Ishikawa (cell line): ENCODE results near the gene CAMTA2.

Source experiments
- CEBPB ChIP-seq: IDR thresholded peaks from 2 replicates; pipeline ENCODE4 v1.6.1; 2012
- CREB1 ChIP-seq: IDR thresholded peaks from 2 replicates; pipeline ENCODE4 v1.6.1; 2012; ENCODE audit warnings: low read depth
- EGR1 ChIP-seq: IDR thresholded peaks from 2 replicates; pipeline ENCODE4 v1.6.1; 2012
- EP300 ChIP-seq: IDR thresholded peaks from 2 replicates; pipeline ENCODE4 v1.6.1; 2012; ENCODE audit warnings: borderline replicate concordance
- FOXM1 ChIP-seq: IDR thresholded peaks from 2 replicates; pipeline ENCODE4 v1.6.1; 2012; ENCODE audit warnings: low read depth, borderline replicate concordance
- NFIC ChIP-seq: IDR thresholded peaks from 2 replicates; pipeline ENCODE4 v1.6.1; 2012
- RAD21 ChIP-seq: IDR thresholded peaks from 2 replicates; pipeline ENCODE4 v1.6.1; 2012; ENCODE audit warnings: low read depth
- TAF1 ChIP-seq: IDR thresholded peaks from 2 replicates; pipeline ENCODE4 v1.6.1; 2012; ENCODE audit warnings: low read depth, mild to moderate bottlenecking
- TCF12 ChIP-seq: IDR thresholded peaks from 2 replicates; pipeline ENCODE4 v1.6.1; 2012; ENCODE audit warnings: low read depth
- TEAD4 ChIP-seq: IDR thresholded peaks from 2 replicates; pipeline ENCODE4 v1.6.1; 2012
- YY1 ChIP-seq: IDR thresholded peaks from 2 replicates; pipeline ENCODE4 v1.6.1; 2012; ENCODE audit warnings: low read depth
- ZBTB7A ChIP-seq: IDR thresholded peaks from 2 replicates; pipeline ENCODE4 v1.6.1; 2012; ENCODE audit warnings: low read depth
- TF ChIP-seq, protein P1 (sequence below): IDR thresholded peaks from 2 replicates; pipeline ENCODE4 v1.6.1; 2012; ENCODE audit warnings: low read depth, mild to moderate bottlenecking
- TF ChIP-seq, protein P2 (sequence below): IDR thresholded peaks from 2 replicates; pipeline ENCODE4 v1.6.1; 2012
- TF ChIP-seq, protein P3 (sequence below): IDR thresholded peaks from 2 replicates; pipeline ENCODE4 v1.6.1; 2012

The CAMTA2 gene

DNA sequence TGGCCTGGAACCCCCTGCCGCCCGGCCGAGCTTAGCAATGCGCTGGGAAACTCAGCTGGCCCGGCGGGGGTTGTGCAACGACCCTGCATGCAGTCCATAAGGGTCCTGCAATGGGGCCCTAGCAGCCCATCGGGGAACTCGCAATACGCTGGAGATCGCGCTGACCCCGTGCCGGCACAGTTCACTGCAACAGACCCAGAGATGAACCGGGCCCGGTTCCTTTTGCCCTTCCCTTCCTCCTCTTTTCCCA, 48.0 kb downstream of the CAMTA2 start:
- TF ChIP-seq FOXM1 (no peak), EGR1 (no peak), ZBTB7A (no peak), RAD21 (no peak), CEBPB (no peak), CREB1 (no peak)
- TF ChIP-seq, protein P1, sequence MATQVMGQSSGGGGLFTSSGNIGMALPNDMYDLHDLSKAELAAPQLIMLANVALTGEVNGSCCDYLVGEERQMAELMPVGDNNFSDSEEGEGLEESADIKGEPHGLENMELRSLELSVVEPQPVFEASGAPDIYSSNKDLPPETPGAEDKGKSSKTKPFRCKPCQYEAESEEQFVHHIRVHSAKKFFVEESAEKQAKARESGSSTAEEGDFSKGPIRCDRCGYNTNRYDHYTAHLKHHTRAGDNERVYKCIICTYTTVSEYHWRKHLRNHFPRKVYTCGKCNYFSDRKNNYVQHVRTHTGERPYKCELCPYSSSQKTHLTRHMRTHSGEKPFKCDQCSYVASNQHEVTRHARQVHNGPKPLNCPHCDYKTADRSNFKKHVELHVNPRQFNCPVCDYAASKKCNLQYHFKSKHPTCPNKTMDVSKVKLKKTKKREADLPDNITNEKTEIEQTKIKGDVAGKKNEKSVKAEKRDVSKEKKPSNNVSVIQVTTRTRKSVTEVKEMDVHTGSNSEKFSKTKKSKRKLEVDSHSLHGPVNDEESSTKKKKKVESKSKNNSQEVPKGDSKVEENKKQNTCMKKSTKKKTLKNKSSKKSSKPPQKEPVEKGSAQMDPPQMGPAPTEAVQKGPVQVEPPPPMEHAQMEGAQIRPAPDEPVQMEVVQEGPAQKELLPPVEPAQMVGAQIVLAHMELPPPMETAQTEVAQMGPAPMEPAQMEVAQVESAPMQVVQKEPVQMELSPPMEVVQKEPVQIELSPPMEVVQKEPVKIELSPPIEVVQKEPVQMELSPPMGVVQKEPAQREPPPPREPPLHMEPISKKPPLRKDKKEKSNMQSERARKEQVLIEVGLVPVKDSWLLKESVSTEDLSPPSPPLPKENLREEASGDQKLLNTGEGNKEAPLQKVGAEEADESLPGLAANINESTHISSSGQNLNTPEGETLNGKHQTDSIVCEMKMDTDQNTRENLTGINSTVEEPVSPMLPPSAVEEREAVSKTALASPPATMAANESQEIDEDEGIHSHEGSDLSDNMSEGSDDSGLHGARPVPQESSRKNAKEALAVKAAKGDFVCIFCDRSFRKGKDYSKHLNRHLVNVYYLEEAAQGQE = no peak

DNA sequence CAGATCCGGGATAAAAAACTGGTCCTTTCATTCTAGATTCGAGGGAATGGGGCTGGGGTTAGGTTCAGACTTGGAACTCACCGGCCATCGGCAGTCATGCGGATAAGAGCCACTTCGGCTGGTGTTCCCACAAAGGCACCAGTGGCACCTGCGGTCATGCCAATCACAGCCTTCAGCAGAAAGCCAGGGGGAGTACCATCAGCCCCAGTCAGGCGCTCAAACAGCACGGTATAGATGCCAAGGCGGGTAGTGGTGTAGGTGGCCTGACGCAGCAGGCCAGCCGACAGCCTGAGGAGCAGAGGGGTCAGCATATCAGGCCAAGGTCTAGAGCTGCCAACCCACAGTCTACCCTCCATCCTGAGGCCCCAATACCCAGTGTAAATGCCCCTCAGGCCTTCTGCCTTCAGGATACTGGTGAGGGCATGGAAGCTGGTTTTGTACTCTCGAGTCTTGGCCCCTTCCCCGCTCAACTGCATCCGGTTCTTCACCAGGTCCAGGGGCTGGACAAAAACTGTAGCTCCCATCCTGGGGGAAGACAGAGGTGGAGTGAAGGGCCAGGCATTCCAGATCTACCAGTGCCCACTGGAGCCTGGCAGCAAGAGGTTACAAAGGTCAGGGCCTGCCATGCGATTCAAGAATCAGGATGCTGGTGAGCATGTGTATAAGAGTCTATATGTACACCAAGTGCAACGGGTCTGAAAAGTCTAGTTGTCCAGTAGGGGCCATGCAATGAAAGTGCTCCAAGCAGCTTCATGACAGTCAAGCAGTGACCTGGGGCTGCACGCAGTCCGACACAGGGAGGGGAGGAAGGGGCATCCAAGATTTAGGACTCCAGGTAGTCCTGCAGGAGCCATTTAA, 48.6 kb downstream of the CAMTA2 start:
- TF ChIP-seq EP300 (no peak), CEBPB (no peak), TEAD4 (no peak), ZBTB7A (no peak), FOXM1 (no peak), TCF12 (no peak), NFIC (no peak), TAF1 (no peak), RAD21 (no peak)

DNA sequence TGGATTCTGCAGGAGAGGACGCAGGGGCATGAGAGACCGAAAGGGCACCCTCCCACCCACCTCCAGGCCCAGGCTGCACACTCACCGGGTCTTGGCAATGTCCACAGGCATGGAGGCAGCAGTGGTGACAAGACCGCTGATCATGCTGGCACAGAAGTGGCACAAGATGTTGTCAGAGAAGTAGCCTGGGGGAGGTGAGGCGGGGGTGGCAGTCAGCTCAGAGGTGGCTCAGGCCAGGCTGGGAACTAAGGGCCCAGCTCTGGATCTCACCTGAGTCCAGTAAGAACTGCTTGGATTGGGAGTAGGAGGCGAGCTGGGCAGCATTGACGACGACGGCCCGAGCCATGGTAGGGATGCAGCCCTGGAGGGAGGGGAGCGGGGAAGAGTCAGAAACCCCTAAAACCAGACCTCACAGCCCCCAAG, 49.4 kb downstream of the CAMTA2 start:
- TF ChIP-seq, protein P2, sequence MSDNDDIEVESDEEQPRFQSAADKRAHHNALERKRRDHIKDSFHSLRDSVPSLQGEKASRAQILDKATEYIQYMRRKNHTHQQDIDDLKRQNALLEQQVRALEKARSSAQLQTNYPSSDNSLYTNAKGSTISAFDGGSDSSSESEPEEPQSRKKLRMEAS = no peak
- no peak for TF ChIP-seq TCF12
- TF ChIP-seq NFIC = no peak
- no peak for TF ChIP-seq TAF1

DNA sequence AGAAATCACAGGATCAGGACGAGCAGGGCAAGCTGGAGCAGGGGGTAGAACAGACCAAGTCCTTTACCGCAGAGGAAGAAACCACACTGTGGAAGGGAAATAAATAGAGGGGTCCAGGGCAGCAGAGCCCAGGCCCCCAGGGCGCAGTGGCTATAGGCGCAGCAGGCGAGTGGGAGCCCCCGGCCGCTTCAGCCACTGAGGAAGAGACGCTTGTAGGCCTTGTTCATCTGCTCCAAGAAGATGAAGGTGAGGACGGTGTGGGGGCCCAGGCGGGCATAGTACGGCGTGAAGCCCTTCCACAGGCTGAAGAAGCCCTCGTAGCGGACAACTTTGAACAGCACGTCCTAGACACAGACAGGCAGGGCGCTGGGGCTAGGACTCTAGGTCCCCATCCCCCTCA, 49.9 kb downstream of the CAMTA2 start:
- no peak for TF ChIP-seq TAF1
- no peak for TF ChIP-seq FOXM1
- no peak for TF ChIP-seq EP300
- TF ChIP-seq, protein P1 = no peak
- TF ChIP-seq, protein P2 = no peak
- no peak for TF ChIP-seq NFIC
- no peak for TF ChIP-seq YY1
- no peak for TF ChIP-seq TEAD4
- no peak for TF ChIP-seq RAD21
- no peak for TF ChIP-seq CEBPB
- TF ChIP-seq, protein P3, sequence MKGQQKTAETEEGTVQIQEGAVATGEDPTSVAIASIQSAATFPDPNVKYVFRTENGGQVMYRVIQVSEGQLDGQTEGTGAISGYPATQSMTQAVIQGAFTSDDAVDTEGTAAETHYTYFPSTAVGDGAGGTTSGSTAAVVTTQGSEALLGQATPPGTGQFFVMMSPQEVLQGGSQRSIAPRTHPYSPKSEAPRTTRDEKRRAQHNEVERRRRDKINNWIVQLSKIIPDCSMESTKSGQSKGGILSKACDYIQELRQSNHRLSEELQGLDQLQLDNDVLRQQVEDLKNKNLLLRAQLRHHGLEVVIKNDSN = no peak
- TF ChIP-seq CREB1 = no peak
- no peak for TF ChIP-seq TCF12
- TF ChIP-seq EGR1 = no peak
- no peak for TF ChIP-seq ZBTB7A

DNA sequence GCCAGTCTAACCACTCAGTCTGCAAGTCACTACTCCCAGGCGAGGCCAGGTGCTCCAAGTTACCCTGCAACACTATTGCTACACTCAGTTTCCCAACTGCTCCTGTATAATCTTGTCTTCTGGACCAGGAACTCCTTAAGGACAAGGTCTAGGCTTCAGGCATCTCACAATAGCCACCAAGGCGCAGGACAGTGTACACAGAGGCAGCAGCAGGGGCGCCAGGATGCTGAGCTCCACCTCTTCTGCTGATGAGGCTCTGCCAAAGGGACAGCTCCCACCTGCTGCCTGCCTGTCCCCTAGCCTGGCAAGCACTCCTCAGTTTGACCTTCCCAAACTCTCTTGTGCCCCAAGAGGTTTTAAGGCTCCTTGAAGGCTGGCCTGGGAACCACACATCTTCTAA, 51.0 kb downstream of the CAMTA2 start:
- TF ChIP-seq, protein P3 = no peak
- TF ChIP-seq FOXM1 (no peak), TEAD4 (no peak), EP300 (no peak), RAD21 (no peak), NFIC (no peak), TAF1 (no peak), EGR1 (no peak)

DNA sequence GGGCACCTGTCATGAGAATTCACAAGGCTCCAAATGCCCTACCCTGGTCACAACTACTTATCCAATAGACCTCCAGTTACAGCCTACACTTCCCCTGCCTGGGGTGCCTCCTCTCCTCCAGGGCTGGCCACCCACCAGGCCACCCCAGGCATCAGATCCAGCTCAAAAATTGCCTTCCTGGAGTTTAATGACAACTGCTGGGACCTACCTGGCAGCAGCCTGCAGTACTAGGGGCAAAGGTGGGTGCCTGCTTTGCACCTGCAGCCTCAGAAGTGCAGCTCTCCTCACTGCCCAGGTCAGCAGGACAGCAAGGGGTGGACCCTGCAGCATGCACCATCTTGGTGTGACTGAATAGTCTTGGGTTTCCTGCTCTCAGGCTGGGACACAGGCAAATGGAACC, 51.8 kb downstream of the CAMTA2 start:
- TF ChIP-seq NFIC = no peak
- no peak for TF ChIP-seq EP300
- TF ChIP-seq, protein P3 = no peak
- TF ChIP-seq, protein P2 = no peak
- no peak for TF ChIP-seq FOXM1
- TF ChIP-seq YY1 = no peak
- TF ChIP-seq CREB1 = no peak
- no peak for TF ChIP-seq CEBPB
- TF ChIP-seq ZBTB7A = no peak
- TF ChIP-seq, protein P1 = no peak
- TF ChIP-seq TEAD4 = no peak
- TF ChIP-seq EGR1 = no peak
- TF ChIP-seq RAD21 = no peak
- no peak for TF ChIP-seq TCF12
